ENCODE measurements around the gene XRN1. TPM values are rescaled to one million over a fixed set of nuclear protein-coding genes. Genes with fewer than 3 reads are reported as not detected.
"Not testable (repeated sequence)": the region's sequence is repeated elsewhere in the genome, so short reads cannot be mapped to it uniquely, and the experiment has no call there.

Gene XRN1
- total and polyA plus RNA-seq, 2 donors from 2014 or later = 2.8 to 45.6 TPM

GRCh38 chr3:142374687-142375086, 73.2 kb downstream of the XRN1 start:
- Histone ChIP-seq H3K36me3 (ENCODE audit: control insufficient read depth in 2 of 3, insufficient read depth in 3 of 3, low read length in 3 of 3) (peaks cover 4 to 15% (median 8%) of the 10 kb centered on the region in 3 donors), H3K4me1 (ENCODE audit: control insufficient read depth in 2 of 3, insufficient read depth in 2 of 3, low read depth in 1 of 3, low read length in 3 of 3) (no peaks in the 10 kb centered on the region), H3K9ac (ENCODE audit: low read length in 3 of 3) (no peak overlapping the region), H3K4me3 (ENCODE audit: low read length in 3 of 3) (no peak overlapping the region), H3K27ac (ENCODE audit: low read depth in 2 of 2, low read length in 2 of 2) (no peak overlapping the region), H3K27me3 (ENCODE audit: control insufficient read depth, insufficient read depth, low read length) (no peaks in the 10 kb centered on the region), H3K9me3 (ENCODE audit: control insufficient read depth in 2 of 3, insufficient read depth in 1 of 3, low read length in 3 of 3) (no peaks in the 10 kb centered on the region)
- FAIRE-seq (no peak), DNase-seq (no peak)
- TF ChIP-seq CTCF (IDR thresholded peaks at IDR 0.05; ENCODE audit: borderline replicate concordance, extremely low read depth, insufficient read depth) = no peak
- intact Hi-C loops (cut with DNase I) = no loop called here

- FAIRE-seq; H3K4me3 ChIP-seq (ENCODE audit: low read length in 3 of 3); H3K4me1 ChIP-seq (ENCODE audit: control insufficient read depth in 2 of 3, insufficient read depth in 2 of 3, low read depth in 1 of 3, low read length in 3 of 3); DNase-seq; intact Hi-C loops (cut with DNase I); H3K9ac ChIP-seq (ENCODE audit: low read length in 3 of 3); H3K36me3 ChIP-seq (ENCODE audit: control insufficient read depth in 2 of 3, insufficient read depth in 3 of 3, low read length in 3 of 3); H3K27ac ChIP-seq (ENCODE audit: low read depth in 2 of 2, low read length in 2 of 2); H3K9me3 ChIP-seq (ENCODE audit: control insufficient read depth in 2 of 3, insufficient read depth in 1 of 3, low read length in 3 of 3); H3K27me3 ChIP-seq (ENCODE audit: control insufficient read depth, insufficient read depth, low read length): not testable (repeated sequence)
These were observed 78.3 kb downstream of the XRN1 start for GRCh38 chr3:142369576-142369975.

- intact Hi-C loops (cut with DNase I) = no loop called here
- no peak overlapping the region for H3K4me3 ChIP-seq (ENCODE audit: low read length in 3 of 3)
- no peaks in the 10 kb centered on the region for H3K4me1 ChIP-seq (ENCODE audit: control insufficient read depth in 2 of 3, insufficient read depth in 2 of 3, low read depth in 1 of 3, low read length in 3 of 3)
- DNase-seq (no peak), FAIRE-seq (no peak)
- no peak overlapping the region for H3K9ac ChIP-seq (ENCODE audit: low read length in 3 of 3)
- H3K36me3 ChIP-seq (ENCODE audit: control insufficient read depth in 2 of 3, insufficient read depth in 3 of 3, low read length in 3 of 3) = peaks cover 3 to 7% (median 6%) of the 10 kb centered on the region in 3 donors
- H3K27me3 ChIP-seq (ENCODE audit: control insufficient read depth, insufficient read depth, low read length) = no peaks in the 10 kb centered on the region
- no peak overlapping the region for H3K27ac ChIP-seq (ENCODE audit: low read depth in 2 of 2, low read length in 2 of 2)
- no peaks in the 10 kb centered on the region for H3K9me3 ChIP-seq (ENCODE audit: control insufficient read depth in 2 of 3, insufficient read depth in 1 of 3, low read length in 3 of 3)
- TF ChIP-seq CTCF (IDR thresholded peaks at IDR 0.05; ENCODE audit: borderline replicate concordance, extremely low read depth, insufficient read depth) = no peak
These were observed 81.4 kb downstream of the XRN1 start for GRCh38 chr3:142366434-142366833.

- no peaks in the 10 kb centered on the region for H3K9me3 ChIP-seq (ENCODE audit: control insufficient read depth in 2 of 3, insufficient read depth in 1 of 3, low read length in 3 of 3)
These were observed 83.8 kb downstream of the XRN1 start for GRCh38 chr3:142363936-142364467.

GRCh38 chr3:142363433-142363832, 84.4 kb downstream of the XRN1 start:
- not testable (repeated sequence) for H3K9me3 ChIP-seq (ENCODE audit: control insufficient read depth in 2 of 3, insufficient read depth in 1 of 3, low read length in 3 of 3); FAIRE-seq; H3K27ac ChIP-seq (ENCODE audit: low read depth in 2 of 2, low read length in 2 of 2)

More at GRCh38 chr3:142363936-142364467, 83.8 kb downstream of the XRN1 start:
- peaks cover 5 to 25% (median 12%) of the 10 kb centered on the region in 3 donors for H3K36me3 ChIP-seq (ENCODE audit: control insufficient read depth in 2 of 3, insufficient read depth in 3 of 3, low read length in 3 of 3)
- H3K9ac ChIP-seq (ENCODE audit: low read length in 3 of 3) = no peak overlapping the region
- FAIRE-seq (no peak), DNase-seq (no peak)
- TF ChIP-seq CTCF (IDR thresholded peaks at IDR 0.05; ENCODE audit: borderline replicate concordance, extremely low read depth, insufficient read depth) = no peak
- intact Hi-C loops (cut with DNase I) = no loop called here
- no peaks in the 10 kb centered on the region for H3K4me1 ChIP-seq (ENCODE audit: control insufficient read depth in 2 of 3, insufficient read depth in 2 of 3, low read depth in 1 of 3, low read length in 3 of 3)
- H3K27me3 ChIP-seq (ENCODE audit: control insufficient read depth, insufficient read depth, low read length) = no peaks in the 10 kb centered on the region
- H3K27ac ChIP-seq (ENCODE audit: low read depth in 2 of 2, low read length in 2 of 2) = no peak overlapping the region
- no peak overlapping the region for H3K4me3 ChIP-seq (ENCODE audit: low read length in 3 of 3)

More at GRCh38 chr3:142363433-142363832, 84.4 kb downstream of the XRN1 start:
- H3K9ac ChIP-seq (ENCODE audit: low read length in 3 of 3); H3K4me1 ChIP-seq (ENCODE audit: control insufficient read depth in 2 of 3, insufficient read depth in 2 of 3, low read depth in 1 of 3, low read length in 3 of 3); DNase-seq; H3K4me3 ChIP-seq (ENCODE audit: low read length in 3 of 3); H3K27me3 ChIP-seq (ENCODE audit: control insufficient read depth, insufficient read depth, low read length); intact Hi-C loops (cut with DNase I): not testable (repeated sequence)
- H3K36me3 ChIP-seq (ENCODE audit: control insufficient read depth in 2 of 3, insufficient read depth in 3 of 3, low read length in 3 of 3) = peaks cover 6 to 31% (median 12%) of the 10 kb centered on the region in 3 donors
